HFF-Myc (cell line): ENCODE measurements around the gene DPEP3.

ENCODE experiments used
- DNase-seq: peaks from one replicate; pipeline ENCODE4 v3.0.0-alpha.2; 2011; ENCODE audit warnings: low read depth; ENCODE audit errors: extremely low read depth
- H3K4me3 ChIP-seq: replicated peaks from 2 replicates; pipeline ENCODE4 v1.5.1; 2011; ENCODE audit warnings: low read depth, mild to moderate bottlenecking, control low read depth, low read length
- CTCF ChIP-seq: IDR thresholded peaks from 2 replicates; pipeline ENCODE4 v1.5.1; 2012; ENCODE audit warnings: mild to moderate bottlenecking, low read depth, low read length, control low read depth; ENCODE audit errors: missing control alignments

DPEP3 gene

GRCh38 chr16:67979955-67980678 is at the start of gene DPEP3:
TSS of gene DPEP3 (minus strand) at chr16:67980499. CDS start at chr16:67980380, 119 bp downstream.
- H3K4me3 ChIP-seq, result no peak within 1 kb of the TSS
- no peak for DNase-seq
- TF ChIP-seq CTCF, result peak; percentile 24

DNA sequence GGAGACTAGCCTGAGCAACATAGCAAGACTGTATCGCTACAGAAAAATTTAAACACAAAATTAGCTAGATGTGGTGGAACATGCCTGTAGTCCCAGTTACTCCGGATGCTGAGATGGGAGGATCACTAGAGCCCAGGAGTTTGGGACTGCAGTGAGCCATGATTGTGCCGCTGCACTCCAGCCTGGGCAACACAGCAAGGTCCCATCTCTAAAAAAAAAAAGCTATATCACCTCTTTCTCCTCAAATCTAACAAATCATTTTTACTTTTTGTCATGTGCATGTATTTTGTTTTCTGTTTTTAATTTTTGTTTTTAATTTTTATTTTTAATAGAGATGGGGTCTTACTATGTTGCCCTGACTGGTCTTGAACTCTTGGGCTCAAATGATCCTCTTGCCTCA is 48.7 kb upstream of the DPEP3 start:
- no peak overlapping the region for H3K4me3 ChIP-seq
- DNase-seq, result no peak
- TF ChIP-seq CTCF, result no peak

GRCh38 chr16:68022728-68023537 is 42.6 kb upstream of the DPEP3 start, which contains the start of the genes DDX28 and DUS2:
TSS of gene DDX28 (minus strand) at chr16:68023232. CDS start at chr16:68023202, 30 bp downstream.
TSS of gene DUS2 (plus strand) at chr16:68023284. CDS start at chr16:68038024, 14,740 bp downstream.
- peak within 1 kb of the TSS; percentile 99 for H3K4me3 ChIP-seq
- TF ChIP-seq CTCF, result no peak
- DNase-seq, result peak; percentile 82

DNA sequence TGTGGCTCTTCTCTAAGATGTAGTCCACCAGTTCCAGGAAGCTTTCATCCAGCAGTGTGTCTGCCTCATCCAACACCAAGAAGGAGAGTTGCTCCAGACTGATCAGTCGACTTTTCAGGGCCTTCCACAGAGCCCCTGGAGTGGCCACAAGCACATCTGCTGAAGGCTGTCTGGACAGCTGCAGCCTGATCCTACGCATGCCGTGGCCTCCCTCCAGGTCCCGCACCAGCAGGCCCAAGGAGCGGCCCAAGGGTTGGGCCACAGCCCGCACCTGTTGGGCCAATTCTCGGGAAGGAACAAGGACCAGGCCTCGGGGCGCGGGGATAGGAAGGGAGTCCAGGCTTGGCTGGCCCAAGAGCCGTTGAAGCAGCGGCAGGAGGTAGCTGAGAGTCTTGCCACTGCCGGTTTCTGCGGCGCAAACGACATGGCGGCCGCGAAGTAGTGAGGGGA is 42.0 kb upstream of the DPEP3 start:
- no peak for TF ChIP-seq CTCF
- H3K4me3 ChIP-seq, result peak overlapping the region; percentile 99
- DNase-seq, result no peak

DNA sequence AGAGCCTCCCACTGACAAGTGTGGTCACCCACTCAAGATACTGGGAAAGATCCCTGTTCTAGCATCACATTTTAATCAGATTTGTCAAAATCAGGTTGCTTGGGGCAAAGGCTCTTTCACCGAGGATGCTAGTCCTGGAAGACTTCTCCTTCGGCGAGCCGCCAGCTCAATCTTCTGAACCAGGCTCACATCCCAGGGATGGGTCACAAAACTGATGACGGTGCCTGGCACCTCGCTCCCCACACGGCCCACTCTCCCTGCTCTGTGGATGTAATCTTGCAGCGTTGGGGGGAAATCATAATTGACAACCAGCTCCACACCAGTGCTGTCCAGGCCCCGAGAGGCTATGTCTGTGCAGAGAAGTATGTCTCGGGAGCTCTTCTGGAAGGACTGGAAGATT is 41.2 kb upstream of the DPEP3 start:
- DNase-seq, result no peak
- peak overlapping the region; percentile 99 for H3K4me3 ChIP-seq
- no peak for TF ChIP-seq CTCF

DNA sequence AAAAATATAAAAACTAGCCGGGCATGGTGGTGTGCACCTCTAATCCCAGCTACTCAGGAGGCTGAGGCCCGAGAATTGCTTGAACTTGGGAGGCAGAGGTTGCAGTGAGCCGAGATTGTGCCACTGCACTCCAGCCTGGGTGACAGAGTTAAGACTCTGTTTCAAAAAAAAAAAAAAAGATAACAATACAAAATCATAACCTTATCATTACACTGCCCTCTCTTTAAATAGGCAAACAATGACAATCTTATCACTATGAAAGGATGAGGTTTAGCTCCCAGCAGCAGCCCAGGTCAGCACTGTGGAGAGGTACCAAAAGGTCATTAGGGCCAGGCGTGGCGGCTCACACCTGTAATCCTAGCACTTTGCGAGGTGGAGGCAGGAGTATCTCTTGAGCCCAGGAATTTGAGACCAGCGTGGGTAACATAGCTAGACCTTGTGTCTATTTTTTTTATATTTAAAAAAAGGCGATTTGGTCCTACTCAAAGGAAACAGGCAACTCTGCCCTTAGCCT is 38.9 kb upstream of the DPEP3 start:
- no peak for DNase-seq

More for the DNA sequence above, 38.9 kb upstream of the DPEP3 start:
- TF ChIP-seq CTCF, result no peak
- no peak overlapping the region for H3K4me3 ChIP-seq
